CD4-positive, alpha-beta T cell (primary cell): ENCODE data around the gene FANCD2. TPM values are rescaled to one million over a fixed set of nuclear protein-coding genes. Genes with fewer than 3 reads are reported as not detected.

Source experiments
- ATAC-seq: fragments of 200-7000 bp; cut with Tn5 transposase; one replicate; pipeline ENCODE4 v1.10.0; 2022; ENCODE audit warnings: mild to moderate bottlenecking; ENCODE audit not compliant: poor library complexity
- CTCF ChIA-PET: fragments of 350-600 bp; sonication (Branson Sonifier 250); formaldehyde crosslinking; loops from one replicate; lab custom pipeline; 2021; ENCODE audit warnings: antibody characterized with exemption, inconsistent platforms; lab: Charles Lee
- POLR2A ChIA-PET: fragments of 350-600 bp; sonication (Branson Sonifier 250); formaldehyde crosslinking; loops from one replicate; lab custom pipeline; 2021; ENCODE audit warnings: antibody characterized with exemption, inconsistent platforms; lab: Charles Lee
- DNase-seq, 14 experiments: peaks; one replicate each; pipeline ENCODE4 v3.0.0-alpha.2; 2013 to 2020; ENCODE audit warnings: mixed read lengths in 2 of 14
- H3K27ac ChIP-seq, 2 donors: one replicate each; pipeline versions ENCODE4 v1.5.1 to v1.7.0; 2013; ENCODE audit warnings: low read length in 2 of 2, low read depth in 1 of 2, mild to moderate bottlenecking in 1 of 2
- H3K27me3 ChIP-seq, 2 experiments: 1 replicate in 1 of 2; 2 replicates in 1 of 2; pipeline versions ENCODE4 v1.6.1 to v1.7.0; 2013; ENCODE audit warnings: low read length in 2 of 2, control low read depth in 1 of 2, mild to moderate bottlenecking in 1 of 2, moderate library complexity in 1 of 2; ENCODE audit not compliant: insufficient read depth in 2 of 2, control insufficient read depth in 1 of 2
- H3K36me3 ChIP-seq: one replicate; pipeline ENCODE4 v1.6.1; 2013; ENCODE audit warnings: low read length, control low read depth; ENCODE audit not compliant: insufficient read depth
- H3K4me1 ChIP-seq: one replicate; pipeline ENCODE4 v1.6.1; 2013; ENCODE audit warnings: low read length, control low read depth; ENCODE audit not compliant: insufficient read depth
- H3K4me3 ChIP-seq: one replicate; pipeline ENCODE4 v1.5.1; 2013; ENCODE audit warnings: mild to moderate bottlenecking, low read length, moderate library complexity
- H3K9me3 ChIP-seq, 2 experiments: 1 replicate in 1 of 2; 2 replicates in 1 of 2; pipeline versions ENCODE4 v1.6.1 to v1.7.0; 2013; ENCODE audit warnings: low read length in 2 of 2, mild to moderate bottlenecking in 2 of 2, control low read depth in 1 of 2, moderate library complexity in 1 of 2; ENCODE audit not compliant: control insufficient read depth in 1 of 2, insufficient read depth in 1 of 2
- H3K27ac Mint-ChIP-seq: one replicate; pipeline ENCODE4 v1.8.0; 2020; ENCODE audit warnings: mixed read lengths
- H3K27me3 Mint-ChIP-seq: one replicate; pipeline ENCODE4 v1.8.0; 2021; ENCODE audit warnings: mixed read lengths
- H3K36me3 Mint-ChIP-seq: one replicate; pipeline ENCODE4 v1.8.0; 2021; ENCODE audit warnings: low read depth, mixed read lengths
- H3K4me1 Mint-ChIP-seq: one replicate; pipeline ENCODE4 v1.8.0; 2021; ENCODE audit warnings: low read depth, mixed read lengths
- H3K4me3 Mint-ChIP-seq: one replicate; pipeline ENCODE4 v1.8.0; 2020; ENCODE audit warnings: mild to moderate bottlenecking, mixed read lengths
- H3K9me3 Mint-ChIP-seq: one replicate; pipeline ENCODE4 v1.8.0; 2020; ENCODE audit warnings: mixed read lengths
- intact Hi-C, 2 experiments: fragments of 100-400 bp; cut with DNase I in 1 of 2; cut with micrococcal nuclease in 1 of 2; formaldehyde crosslinking; loops; one replicate each; pipeline versions ENCODE4 v1.15.1 to v1.9.0; 2023 to 2025; cut with DNase I, micrococcal nuclease
- polyA plus RNA-seq, 2 donors: library from polyadenylated mRNA; unstranded; fragments of 120-200 nt; gene quantifications; one replicate each; pipeline ENCODE4 v1.2.1, GENCODE V29; 2013
- total RNA-seq, 174 experiments: library from RNA in 2 of 174; stranded (reverse) in 2 of 174; gene quantifications; one replicate each; pipeline ENCODE4 v1.2.3 and lab custom pipeline; 2021 to 2026
- TF ChIP-seq, protein P1 (sequence below): fragments of 200-600 bp; IDR thresholded peaks from one replicate; pipeline ENCODE4 v1.8.0; 2022; ENCODE audit warnings: antibody characterized with exemption, mild to moderate bottlenecking

Gene FANCD2
- total RNA-seq (10 to 100 TPM; 13.8 to 16.8 TPM), total RNA-seq (lab: John Stamatoyannopoulos, UW) (19.5 to 250 (median 42.1) reads per million in 172 experiments)
- 16.3 TPM for polyA plus RNA-seq (2013, experiment 1 of 2)
- 21.6 TPM for polyA plus RNA-seq (2013, experiment 2 of 2)

DNA sequence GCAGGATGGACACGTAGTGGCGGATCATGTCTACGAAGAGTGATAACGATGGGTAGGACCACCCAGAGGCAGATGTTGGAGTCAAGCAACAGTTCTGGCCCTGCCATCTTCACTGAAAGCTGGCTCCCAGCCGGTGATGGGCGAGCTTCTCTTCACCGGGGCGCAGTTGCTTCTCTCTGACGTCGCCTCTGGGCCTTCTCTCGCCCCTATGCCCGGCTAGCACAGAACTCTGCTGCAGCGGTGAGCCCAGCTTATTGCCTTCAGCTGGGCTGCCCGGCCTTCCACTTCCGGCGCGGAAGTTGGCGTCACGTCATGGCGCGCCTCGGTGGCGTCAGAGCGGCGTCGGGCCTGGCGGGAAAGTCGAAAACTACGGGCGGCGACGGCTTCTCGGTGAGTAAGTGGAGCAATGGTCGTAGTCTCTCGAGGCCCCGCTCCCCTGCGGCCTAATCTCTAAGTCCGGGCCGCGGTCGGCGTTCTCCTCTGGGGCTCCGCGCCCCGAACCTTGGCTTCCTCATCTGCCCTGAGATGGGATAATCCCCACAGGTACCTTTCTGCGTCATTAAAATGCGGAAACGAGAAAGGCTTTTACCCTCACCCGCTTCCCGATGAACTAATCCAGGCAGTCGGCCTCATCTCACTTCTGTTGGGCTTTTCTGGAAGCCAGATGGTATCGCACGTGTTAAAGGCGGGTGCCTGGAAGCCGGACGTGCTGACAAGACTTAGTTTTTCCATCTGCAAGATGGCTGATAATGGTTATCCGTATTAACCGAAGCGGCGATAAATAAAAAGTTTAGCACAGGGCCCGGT, at the start of gene FANCD2:
FANCD2 (plus strand) TSS at position 354 of the 807 bp plus-strand sequence. CDS start 2,221 bp downstream, outside the sequence.
- peaks cover 48% of the 10 kb centered on the region for H3K36me3 Mint-ChIP-seq
- H3K27ac Mint-ChIP-seq, result peak within 1 kb of the TSS; percentile 98
- intact Hi-C loops, result loop anchor here (2.0 to 10.0 kb wide), 8 partner anchors 39 to 379 kb away; partner anchors contain the start of genes CRELD1 (in 2 of the 2), EMC3 (in 2 of the 2), BRK1 (in 1 of the 2) and MTMR14 (in 1 of the 2)
- H3K9me3 ChIP-seq, result no peaks in the 10 kb centered on the region
- H3K4me1 ChIP-seq, result peaks cover 33% of the 10 kb centered on the region
- H3K4me1 Mint-ChIP-seq, result peaks cover 35% of the 10 kb centered on the region
- H3K9me3 Mint-ChIP-seq, result no peaks in the 10 kb centered on the region
- no peaks in the 10 kb centered on the region for H3K27me3 ChIP-seq
- ChIA-PET CTCF (interaction anchor here (1.3 kb wide), 1 partner anchor 93 kb away, joined by 8 read pairs; the partner anchor contains the start of gene CRELD1), POLR2A (interaction anchor here (1.0 to 2.2 kb wide), 7 partner anchors 15 to 294 kb away, joined by 3 to 17 read pairs (median 10); partner anchors contain the start of genes CRELD1, EMC3, PRRT3 and SEC13)
- DNase-seq (peak; percentile 82 to 97 (median 91)), ATAC-seq (peak; percentile 91)
- TF ChIP-seq, protein P1, sequence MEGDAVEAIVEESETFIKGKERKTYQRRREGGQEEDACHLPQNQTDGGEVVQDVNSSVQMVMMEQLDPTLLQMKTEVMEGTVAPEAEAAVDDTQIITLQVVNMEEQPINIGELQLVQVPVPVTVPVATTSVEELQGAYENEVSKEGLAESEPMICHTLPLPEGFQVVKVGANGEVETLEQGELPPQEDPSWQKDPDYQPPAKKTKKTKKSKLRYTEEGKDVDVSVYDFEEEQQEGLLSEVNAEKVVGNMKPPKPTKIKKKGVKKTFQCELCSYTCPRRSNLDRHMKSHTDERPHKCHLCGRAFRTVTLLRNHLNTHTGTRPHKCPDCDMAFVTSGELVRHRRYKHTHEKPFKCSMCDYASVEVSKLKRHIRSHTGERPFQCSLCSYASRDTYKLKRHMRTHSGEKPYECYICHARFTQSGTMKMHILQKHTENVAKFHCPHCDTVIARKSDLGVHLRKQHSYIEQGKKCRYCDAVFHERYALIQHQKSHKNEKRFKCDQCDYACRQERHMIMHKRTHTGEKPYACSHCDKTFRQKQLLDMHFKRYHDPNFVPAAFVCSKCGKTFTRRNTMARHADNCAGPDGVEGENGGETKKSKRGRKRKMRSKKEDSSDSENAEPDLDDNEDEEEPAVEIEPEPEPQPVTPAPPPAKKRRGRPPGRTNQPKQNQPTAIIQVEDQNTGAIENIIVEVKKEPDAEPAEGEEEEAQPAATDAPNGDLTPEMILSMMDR, result no peak
- peak within 1 kb of the TSS; percentile 87 for H3K4me3 ChIP-seq
- peak within 1 kb of the TSS; percentile 98 for H3K4me3 Mint-ChIP-seq
- H3K36me3 ChIP-seq, result peaks cover 28% of the 10 kb centered on the region
- H3K27ac ChIP-seq, result peak within 1 kb of the TSS; percentile 70 to 84
- H3K27me3 Mint-ChIP-seq, result no peaks in the 10 kb centered on the region

DNA sequence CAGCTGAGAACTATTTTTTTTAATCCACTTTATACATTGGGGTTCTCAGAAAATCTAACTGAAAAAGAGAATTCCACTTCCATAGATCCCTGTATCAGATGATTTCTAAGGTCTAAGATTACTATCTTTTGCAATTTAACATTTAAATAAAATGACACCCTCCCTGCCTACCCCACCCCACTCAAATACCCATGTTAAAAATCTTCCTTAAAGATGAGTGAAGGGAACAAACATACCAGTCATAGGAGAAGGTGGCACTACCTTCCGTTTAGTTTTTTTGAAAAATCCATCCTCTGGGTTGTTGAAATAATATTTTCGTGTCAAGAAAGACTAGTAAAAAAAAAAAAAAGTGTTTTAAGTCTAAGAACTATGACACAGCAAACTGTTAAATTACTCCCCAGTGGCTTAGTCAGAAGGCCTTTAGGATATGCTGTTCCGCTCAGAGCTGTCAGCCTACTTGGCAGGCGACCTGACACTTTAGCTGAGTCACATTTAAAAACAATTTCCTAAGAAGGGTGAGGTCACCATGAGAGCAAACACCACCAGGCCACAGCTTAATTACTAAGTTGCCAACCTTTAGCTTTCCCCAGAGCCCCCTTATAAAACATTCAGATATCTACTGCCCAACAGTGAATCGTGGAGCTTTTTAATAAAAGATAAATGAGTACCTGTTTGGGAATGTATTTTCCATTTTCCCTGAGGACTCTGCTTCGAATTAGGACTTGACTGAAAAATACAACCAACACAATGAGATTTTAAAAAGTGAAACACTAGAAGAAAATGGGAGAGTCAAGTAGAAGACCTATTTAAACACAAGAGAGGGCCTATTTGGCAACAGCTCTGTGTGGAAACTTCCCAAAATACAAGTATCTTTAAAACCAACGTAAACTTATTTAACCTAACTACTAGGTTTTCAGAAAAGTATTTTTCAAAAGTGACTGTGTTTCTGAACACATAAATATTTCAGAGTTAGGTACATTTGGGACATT, 49.2 kb upstream of the FANCD2 start:
- DNase-seq (peak in 2 of 14 experiments; percentile 51 to 65), ATAC-seq (no peak)
- intact Hi-C loops, result no loop called here
- H3K36me3 ChIP-seq, result peaks cover 76% of the 10 kb centered on the region
- ChIA-PET POLR2A (interaction anchor here (1.2 to 2.4 kb wide), 3 partner anchors 10 to 44 kb away, joined by 3 to 13 read pairs (median 5); partner anchors contain the start of genes CRELD1 and EMC3), CTCF (interaction anchor here (0.6 kb wide), 1 partner anchor 1746 kb away, joined by 3 read pairs; no protein-coding TSS in a partner anchor)
- H3K9me3 ChIP-seq, result no peaks in the 10 kb centered on the region
- TF ChIP-seq, protein P1, result no peak
- no peak overlapping the region for H3K27ac ChIP-seq
- Mint-ChIP-seq H3K27ac (no peak overlapping the region), H3K4me1 (peaks cover 14% of the 10 kb centered on the region), H3K4me3 (no peak overlapping the region), H3K36me3 (peaks cover 72% of the 10 kb centered on the region), H3K9me3 (no peaks in the 10 kb centered on the region), H3K27me3 (no peaks in the 10 kb centered on the region)
- no peak overlapping the region for H3K4me3 ChIP-seq
- H3K27me3 ChIP-seq, result no peaks in the 10 kb centered on the region
- H3K4me1 ChIP-seq, result no peaks in the 10 kb centered on the region
